H9 (cell line): ENCODE measurements around the gene APPL2. TPM values are rescaled to one million over a fixed set of nuclear protein-coding genes. Genes with fewer than 3 reads are reported as not detected.

Experiments
- DNase-seq: peaks from one replicate; pipeline ENCODE4 v3.0.0-alpha.2; 2017
- H2AFZ ChIP-seq: one replicate; pipeline ENCODE4 v1.6.1; 2013; ENCODE audit warnings: mild to moderate bottlenecking, low read length, control low read depth, moderate library complexity
- H2AK5ac ChIP-seq: 2 replicates; pipeline ENCODE4 v1.6.1; 2013; ENCODE audit warnings: low read length, control low read depth, mixed read lengths; ENCODE audit not compliant: insufficient read length
- H2BK120ac ChIP-seq: one replicate; pipeline ENCODE4 v1.6.1; 2013; ENCODE audit warnings: low read depth, mild to moderate bottlenecking, low read length, control low read depth, inconsistent platforms; ENCODE audit not compliant: poor library complexity, severe bottlenecking
- H2BK12ac ChIP-seq: 2 replicates; pipeline ENCODE4 v1.6.1; 2013; ENCODE audit warnings: low read length, control low read depth, mixed read lengths, low read depth; ENCODE audit not compliant: insufficient read length
- H2BK15ac ChIP-seq: 2 replicates; pipeline ENCODE4 v1.6.1; 2013; ENCODE audit warnings: low read depth, low read length, control low read depth
- H2BK20ac ChIP-seq: one replicate; pipeline ENCODE4 v1.6.1; 2013; ENCODE audit warnings: low read depth, mild to moderate bottlenecking, low read length, control low read depth, inconsistent platforms; ENCODE audit not compliant: poor library complexity, severe bottlenecking
- H2BK5ac ChIP-seq: 2 replicates; pipeline ENCODE4 v1.6.1; 2013; ENCODE audit warnings: low read length, control low read depth, mixed read lengths; ENCODE audit not compliant: insufficient read length
- H3K14ac ChIP-seq: 2 replicates; pipeline ENCODE4 v1.6.1; 2013; ENCODE audit warnings: low read length, control low read depth; ENCODE audit not compliant: insufficient read depth
- H3K18ac ChIP-seq: 2 replicates; pipeline ENCODE4 v1.6.1; 2013; ENCODE audit warnings: low read depth, mild to moderate bottlenecking, mixed read lengths, low read length, control low read depth; ENCODE audit not compliant: insufficient read length
- H3K23ac ChIP-seq: 2 replicates; pipeline ENCODE4 v1.6.1; 2013; ENCODE audit warnings: low read length, control low read depth, mixed read lengths, low read depth; ENCODE audit not compliant: insufficient read length
- H3K23me2 ChIP-seq: 2 replicates; pipeline ENCODE4 v1.6.1; 2013; ENCODE audit warnings: low read depth, mild to moderate bottlenecking, mixed read lengths, low read length, control low read depth; ENCODE audit not compliant: insufficient read length, poor library complexity, severe bottlenecking
- H3K27ac ChIP-seq: 2 replicates; pipeline ENCODE4 v1.5.1; 2013; ENCODE audit warnings: low read length, control low read depth, mixed read lengths, low read depth; ENCODE audit not compliant: insufficient read length
- H3K27me3 ChIP-seq: 2 replicates; pipeline ENCODE4 v1.6.1; 2013; ENCODE audit warnings: low read length, control low read depth, inconsistent platforms; ENCODE audit not compliant: insufficient read depth
- H3K4ac ChIP-seq: 2 replicates; pipeline ENCODE4 v1.6.1; 2013; ENCODE audit warnings: low read depth, mild to moderate bottlenecking, control low read depth, inconsistent platforms, low read length, moderate library complexity
- H3K4me1 ChIP-seq: 2 replicates; pipeline ENCODE4 v1.6.1; 2013; ENCODE audit warnings: low read length, control low read depth, inconsistent platforms; ENCODE audit not compliant: insufficient read depth
- H3K4me2 ChIP-seq: 2 replicates; pipeline ENCODE4 v1.6.1; 2013; ENCODE audit warnings: low read length, control low read depth, mixed read lengths; ENCODE audit not compliant: insufficient read length, insufficient read depth
- H3K56ac ChIP-seq: 2 replicates; pipeline ENCODE4 v1.6.1; 2013; ENCODE audit warnings: low read depth, mild to moderate bottlenecking, mixed read lengths, low read length, control low read depth; ENCODE audit not compliant: insufficient read length
- H3K79me1 ChIP-seq: 2 replicates; pipeline ENCODE4 v1.6.1; 2013; ENCODE audit warnings: low read depth, mild to moderate bottlenecking, moderate library complexity, low read length, control low read depth, inconsistent platforms; ENCODE audit not compliant: insufficient read depth, poor library complexity, severe bottlenecking
- H3K79me2 ChIP-seq: 2 replicates; pipeline ENCODE4 v1.6.1; 2013; ENCODE audit warnings: low read length, control low read depth, inconsistent platforms; ENCODE audit not compliant: insufficient read depth
- H3K9ac ChIP-seq: 2 replicates; pipeline ENCODE4 v1.6.1; 2013; ENCODE audit warnings: low read length, control low read depth, mixed read lengths; ENCODE audit not compliant: insufficient read length; ENCODE audit errors: extremely low read depth
- H3K9me3 ChIP-seq: one replicate; pipeline ENCODE4 v1.6.1; 2013; ENCODE audit warnings: low read depth, low read length, inconsistent platforms; ENCODE audit not compliant: control insufficient read depth
- H3T11ph ChIP-seq: one replicate; pipeline ENCODE4 v1.6.1; 2013; ENCODE audit warnings: mild to moderate bottlenecking, low read length, control low read depth, inconsistent platforms
- H4K20me1 ChIP-seq: one replicate; pipeline ENCODE4 v1.6.1; 2013; ENCODE audit not compliant: control insufficient read depth, insufficient read length, insufficient read depth
- H4K5ac ChIP-seq: 2 replicates; pipeline ENCODE4 v1.6.1; 2013; ENCODE audit warnings: low read depth, mild to moderate bottlenecking, mixed read lengths, low read length, control low read depth; ENCODE audit not compliant: insufficient read length
- H4K8ac ChIP-seq: replicated peaks from 2 replicates; pipeline ENCODE4 v1.6.1; 2013; ENCODE audit warnings: low read length, control low read depth, mixed read lengths, low read depth; ENCODE audit not compliant: insufficient read length
- H4K91ac ChIP-seq: 2 replicates; pipeline ENCODE4 v1.6.1; 2013; ENCODE audit warnings: low read depth, mild to moderate bottlenecking, moderate library complexity, mixed read lengths, low read length, control low read depth; ENCODE audit not compliant: insufficient read length
- H3K27ac Mint-ChIP-seq, 3 experiments: 2 replicates in 2 of 3; 3 replicates in 1 of 3; pipeline ENCODE4 v1.8.0; 2020 to 2021; ENCODE audit warnings: mixed read lengths in 3 of 3, mild to moderate bottlenecking in 1 of 3, moderate library complexity in 1 of 3
- H3K27me3 Mint-ChIP-seq: 2 replicates; pipeline ENCODE4 v1.8.0; 2021; ENCODE audit warnings: low read depth, mild to moderate bottlenecking, moderate library complexity, mixed read lengths
- H3K36me3 Mint-ChIP-seq, 3 experiments: 2 replicates in 2 of 3; 3 replicates in 1 of 3; pipeline ENCODE4 v1.8.0; 2020 to 2021; ENCODE audit warnings: low read depth in 3 of 3, mixed read lengths in 3 of 3; ENCODE audit not compliant: insufficient read depth in 1 of 3
- H3K4me1 Mint-ChIP-seq, 2 experiments: 2 replicates each; pipeline ENCODE4 v1.8.0; 2020; ENCODE audit warnings: mixed read lengths in 2 of 2
- H3K4me3 Mint-ChIP-seq, 2 experiments: 2 replicates in 1 of 2; 3 replicates in 1 of 2; pipeline ENCODE4 v1.8.0; 2020 to 2021; ENCODE audit warnings: mild to moderate bottlenecking in 2 of 2, mixed read lengths in 2 of 2, moderate library complexity in 1 of 2
- H3K9me3 Mint-ChIP-seq, 2 experiments: 2 replicates in 1 of 2; 3 replicates in 1 of 2; pipeline ENCODE4 v1.8.0; 2020; ENCODE audit warnings: mild to moderate bottlenecking in 2 of 2, mixed read lengths in 2 of 2, moderate library complexity in 1 of 2
- WGBS: extraction: QIAGEN DNeasy Blood & Tissue Kit; methylation state at CpG from one replicate; pipeline ENCODE4 v1.1.7; 2013; ENCODE audit warnings: missing lambda C conversion rate, low lambda C conversion rate, mixed read lengths; ENCODE audit not compliant: insufficient read length; ENCODE audit errors: extremely low coverage; 5-methylcytosine and 5-hydroxymethylcytosine counted together
- total RNA-seq: library from RNA; stranded (reverse); gene quantifications from 2 replicates; pipeline ENCODE4 v1.2.1, GENCODE V29; 2021
- TF ChIP-seq, protein P1 (sequence below): fragments of 200-600 bp; sonication (generic); conservative IDR thresholded peaks from 3 replicates; pipeline ENCODE4 v1.8.0; 2021; ENCODE audit warnings: antibody characterized with exemption, mild to moderate bottlenecking

Gene APPL2
- total RNA-seq, 1 experiment from 2014 or later, result 18.5 TPM

DNA sequence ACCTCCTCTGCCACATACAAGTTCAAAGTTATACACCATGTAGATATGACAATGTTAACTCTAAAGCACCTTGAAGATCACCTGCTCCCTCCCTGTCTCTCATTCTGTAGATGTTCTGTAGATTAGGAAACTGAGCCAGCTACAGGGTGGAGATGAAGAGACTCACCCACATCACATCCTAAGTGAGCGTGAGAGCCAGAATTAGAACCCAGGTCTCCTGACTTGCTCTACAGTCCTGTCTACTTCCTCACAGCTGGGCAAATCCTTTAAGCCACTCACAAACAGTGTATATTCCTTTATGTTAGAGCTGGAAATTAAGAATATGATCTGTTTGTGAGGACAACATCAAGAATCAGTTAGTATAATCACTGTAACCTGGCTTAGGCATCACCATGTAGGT is 1.8 kb downstream of the APPL2 start:
- 0 out of 2 replicates have a peak, but pooled peaks cover 2% of the 10 kb centered on the region for H3K79me2 ChIP-seq

More for the DNA sequence above, 1.8 kb downstream of the APPL2 start:
- Mint-ChIP-seq H3K36me3 (peaks cover 0 to 3% (median 0%) of the 10 kb centered on the region in 3 experiments; a peak in 1 of 7 replicates), H3K27me3 (peaks cover 4% of the 10 kb centered on the region), H3K4me1 (peaks cover 15 to 21% of the 10 kb centered on the region in 2 experiments), H3K27ac (no peak overlapping the region), H3K9me3 (no peaks in the 10 kb centered on the region; a peak in 1 of 5 replicates), H3K4me3 (no peak overlapping the region; a peak in 1 of 5 replicates)
- H2BK15ac ChIP-seq, result no peak overlapping the region
- no peak overlapping the region for H3T11ph ChIP-seq
- H4K8ac ChIP-seq, result no peak overlapping the region
- H3K14ac ChIP-seq, result no peak overlapping the region
- no peak overlapping the region for H3K23ac ChIP-seq
- H3K79me1 ChIP-seq, result no peaks in the 10 kb centered on the region
- H3K4me2 ChIP-seq, result no peak overlapping the region
- H4K20me1 ChIP-seq, result no peaks in the 10 kb centered on the region
- no CpG with 5 or more reads among the region's 1 CpG for WGBS
- no peak overlapping the region for H2BK120ac ChIP-seq
- peaks cover 6% of the 10 kb centered on the region for H3K23me2 ChIP-seq
- no peak for DNase-seq
- no peak overlapping the region for H3K56ac ChIP-seq
- no peak overlapping the region for H4K91ac ChIP-seq
- no peak overlapping the region for H4K5ac ChIP-seq
- no peak overlapping the region for H3K9ac ChIP-seq
- TF ChIP-seq, protein P1, sequence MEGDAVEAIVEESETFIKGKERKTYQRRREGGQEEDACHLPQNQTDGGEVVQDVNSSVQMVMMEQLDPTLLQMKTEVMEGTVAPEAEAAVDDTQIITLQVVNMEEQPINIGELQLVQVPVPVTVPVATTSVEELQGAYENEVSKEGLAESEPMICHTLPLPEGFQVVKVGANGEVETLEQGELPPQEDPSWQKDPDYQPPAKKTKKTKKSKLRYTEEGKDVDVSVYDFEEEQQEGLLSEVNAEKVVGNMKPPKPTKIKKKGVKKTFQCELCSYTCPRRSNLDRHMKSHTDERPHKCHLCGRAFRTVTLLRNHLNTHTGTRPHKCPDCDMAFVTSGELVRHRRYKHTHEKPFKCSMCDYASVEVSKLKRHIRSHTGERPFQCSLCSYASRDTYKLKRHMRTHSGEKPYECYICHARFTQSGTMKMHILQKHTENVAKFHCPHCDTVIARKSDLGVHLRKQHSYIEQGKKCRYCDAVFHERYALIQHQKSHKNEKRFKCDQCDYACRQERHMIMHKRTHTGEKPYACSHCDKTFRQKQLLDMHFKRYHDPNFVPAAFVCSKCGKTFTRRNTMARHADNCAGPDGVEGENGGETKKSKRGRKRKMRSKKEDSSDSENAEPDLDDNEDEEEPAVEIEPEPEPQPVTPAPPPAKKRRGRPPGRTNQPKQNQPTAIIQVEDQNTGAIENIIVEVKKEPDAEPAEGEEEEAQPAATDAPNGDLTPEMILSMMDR, result no peak
- H3K4me1 ChIP-seq, result no peaks in the 10 kb centered on the region
- H2BK20ac ChIP-seq, result no peak overlapping the region
- no peak overlapping the region for H3K4ac ChIP-seq
- H3K9me3 ChIP-seq, result no peaks in the 10 kb centered on the region
- no peak overlapping the region for H2AK5ac ChIP-seq
- H3K27me3 ChIP-seq, result no peaks in the 10 kb centered on the region
- H2BK5ac ChIP-seq, result no peak overlapping the region
- H2AFZ ChIP-seq, result no peak overlapping the region
- no peak overlapping the region for H3K27ac ChIP-seq
- H2BK12ac ChIP-seq, result no peak overlapping the region
- no peak overlapping the region for H3K18ac ChIP-seq
